Glomerular endothelial cell (primary cell): ENCODE measurements around the gene PPP3CA. TPM values are rescaled to one million over a fixed set of nuclear protein-coding genes. Genes with fewer than 3 reads are reported as not detected.
A peak's percentile ranks its signal among the peaks of the same experiment; 100 is the strongest.

ENCODE experiments used
- DNase-seq: peaks from one replicate; pipeline ENCODE4 v3.0.0-alpha.2; 2011; ENCODE audit warnings: low read depth, low spot score; ENCODE audit errors: extremely low read depth
- total RNA-seq: library from RNA; depleted of rRNA; stranded (reverse); fragments of >200 nt; gene quantifications from 2 replicates; pipeline ENCODE4 v1.2.3, GENCODE V29; 2015

Gene PPP3CA
- total RNA-seq: 28.4 and 44.5 TPM in 2 replicates

DNA sequence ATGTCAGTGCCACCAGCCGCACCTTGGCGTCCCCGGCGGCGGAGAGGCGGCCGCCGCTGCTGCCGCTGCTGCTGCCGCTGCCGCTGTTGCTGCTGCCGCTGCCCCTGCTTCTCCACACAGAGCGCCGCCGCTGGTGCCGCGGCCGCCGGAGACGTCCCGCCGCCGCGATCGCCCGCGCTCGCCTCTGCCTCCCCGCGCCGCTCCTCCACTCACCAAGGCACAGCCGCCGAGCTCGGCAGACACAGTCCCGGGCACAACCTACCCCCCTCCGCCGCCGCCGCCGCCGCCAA is at the start of gene PPP3CA:
Gene PPP3CA, minus strand, starts transcription at position 260 of the 290 bp plus-strand sequence.
- no peak for DNase-seq

- DNase-seq: no peak
These were observed 45.9 kb upstream of the PPP3CA start for GRCh38 chr4:101393256-101393655.

- DNase-seq: no peak
These were observed 23.4 kb upstream of the PPP3CA start for GRCh38 chr4:101370663-101371210.

GRCh38 chr4:101367201-101367600 is 19.9 kb upstream of the PPP3CA start:
- DNase-seq: no peak

DNA sequence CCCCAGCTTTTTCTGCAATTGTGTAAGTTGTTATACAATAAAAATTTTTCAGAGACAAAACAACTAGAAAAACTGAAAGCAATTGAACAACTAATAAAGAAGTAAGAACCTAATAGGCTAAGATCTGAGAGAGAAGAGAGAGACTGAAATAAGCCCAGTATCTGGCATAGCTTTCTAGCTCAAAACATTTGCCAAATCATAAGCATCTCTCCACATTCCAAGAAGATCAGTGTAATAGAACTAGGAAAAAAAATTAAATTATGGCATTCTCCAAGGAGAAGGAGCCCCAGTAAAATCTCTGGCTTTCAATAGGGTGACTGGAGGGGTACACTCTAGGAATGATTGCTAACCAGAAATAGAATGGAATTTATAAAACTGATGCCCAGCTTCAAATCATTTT is 19.0 kb upstream of the PPP3CA start:
- DNase-seq: no peak

GRCh38 chr4:101357751-101358150 is 10.4 kb upstream of the PPP3CA start:
- DNase-seq: no peak

DNA sequence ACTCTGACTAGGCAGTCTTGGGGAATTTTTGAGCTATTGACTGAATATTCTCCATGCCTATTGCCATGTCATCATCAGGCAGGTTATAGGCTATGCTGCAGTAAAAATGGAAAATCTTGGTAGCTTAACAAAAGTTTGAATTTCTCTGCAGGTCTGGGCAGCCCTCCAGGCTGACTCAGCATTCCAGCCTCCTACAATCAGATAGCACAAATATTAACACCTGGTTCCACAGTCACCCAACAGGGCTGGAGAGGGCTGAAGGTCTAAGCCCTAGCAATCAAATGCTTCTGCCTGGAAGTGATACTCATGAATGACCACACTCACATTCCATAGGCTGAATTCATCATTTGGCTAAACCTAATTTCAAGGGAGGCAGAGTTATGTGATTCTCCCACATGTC is 9.6 kb upstream of the PPP3CA start:
- no peak for DNase-seq

- peak; percentile 62 for DNase-seq
These were observed 8.7 kb upstream of the PPP3CA start for GRCh38 chr4:101355767-101356702.

GRCh38 chr4:101355246-101355645 is 7.9 kb upstream of the PPP3CA start:
- no peak for DNase-seq

- no peak for DNase-seq
These were observed 2.4 kb upstream of the PPP3CA start for GRCh38 chr4:101349801-101350064.

DNA sequence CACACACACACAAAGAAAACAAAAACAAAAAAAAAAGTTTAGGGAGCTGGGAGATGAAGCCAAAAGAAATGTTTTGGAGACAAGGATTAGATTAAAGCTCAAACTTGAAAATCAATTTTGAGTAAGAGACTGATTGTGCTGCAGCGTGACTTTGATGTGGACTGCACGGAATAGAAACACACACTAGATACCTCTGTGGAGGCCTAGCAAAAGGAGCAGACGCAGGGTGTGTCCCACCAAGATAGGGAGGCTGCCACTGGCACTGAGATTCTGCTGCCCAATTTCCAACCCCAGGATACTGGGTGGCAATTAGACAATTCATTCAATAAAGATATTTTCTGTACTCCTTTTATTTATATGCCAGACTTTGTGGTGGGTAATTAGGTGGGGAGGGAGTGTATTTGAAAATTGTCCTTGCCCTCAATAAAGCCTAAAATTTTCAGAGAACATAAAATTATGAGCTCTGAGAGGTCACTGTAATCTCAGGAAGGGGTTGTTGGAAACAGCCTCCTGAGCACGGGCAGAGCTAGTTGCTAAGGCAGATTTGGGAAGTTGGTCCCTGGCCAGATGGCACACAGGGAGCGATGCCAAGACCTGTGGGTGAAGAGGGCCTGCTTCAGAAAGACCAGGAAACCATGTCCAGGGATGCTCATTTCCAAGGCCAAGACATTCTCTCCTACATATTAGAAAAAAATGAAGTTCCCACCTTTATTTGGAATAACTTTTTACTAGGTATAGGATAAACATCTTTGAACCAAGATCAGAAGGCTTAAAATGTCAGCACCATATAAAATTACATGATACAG is 1.9 kb upstream of the PPP3CA start:
- DNase-seq: no peak

GRCh38 chr4:101348367-101348827 is 1.1 kb upstream of the PPP3CA start:
- DNase-seq: no peak

DNA sequence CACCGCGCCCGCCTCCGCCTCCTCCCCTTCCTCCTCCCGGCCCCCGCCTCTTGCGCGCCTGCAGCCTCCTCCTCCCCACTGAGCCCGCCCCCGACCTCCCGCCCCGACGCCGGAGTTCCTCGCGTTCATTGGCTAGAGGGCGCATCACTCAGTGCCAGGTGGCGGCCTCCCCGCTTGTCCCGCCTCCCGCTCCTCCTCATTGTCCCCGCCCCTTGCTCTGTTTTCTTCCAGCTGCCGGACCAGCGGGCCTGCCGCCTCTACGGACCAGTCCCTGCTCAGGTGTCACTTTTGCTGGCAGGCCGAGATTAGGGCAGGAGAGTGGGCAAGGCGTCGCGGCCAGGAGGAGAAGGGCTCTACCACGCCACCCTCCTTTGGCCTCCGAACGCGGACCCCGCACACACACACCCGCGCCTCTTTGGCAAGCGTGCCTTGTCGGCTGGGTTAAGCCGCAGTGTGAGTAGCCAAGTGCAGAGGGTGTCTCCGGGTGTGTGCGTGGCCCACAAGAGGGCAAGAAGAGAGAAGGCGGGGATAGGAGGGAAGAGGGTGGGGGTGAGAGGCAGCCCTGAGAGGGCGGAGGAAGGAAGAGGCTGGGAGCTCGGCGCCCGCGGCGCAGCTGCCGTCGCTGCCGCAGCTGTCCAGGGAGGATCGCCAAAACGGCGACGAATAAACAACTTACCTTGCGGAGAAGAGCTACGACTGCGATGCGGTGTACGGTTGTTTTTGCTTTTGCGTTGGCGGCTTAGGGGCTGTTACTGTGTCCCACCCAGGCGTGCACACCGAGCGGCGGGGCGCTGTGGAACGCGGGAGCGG is 436 bp upstream of the PPP3CA start:
- DNase-seq: peak; percentile 60

DNA sequence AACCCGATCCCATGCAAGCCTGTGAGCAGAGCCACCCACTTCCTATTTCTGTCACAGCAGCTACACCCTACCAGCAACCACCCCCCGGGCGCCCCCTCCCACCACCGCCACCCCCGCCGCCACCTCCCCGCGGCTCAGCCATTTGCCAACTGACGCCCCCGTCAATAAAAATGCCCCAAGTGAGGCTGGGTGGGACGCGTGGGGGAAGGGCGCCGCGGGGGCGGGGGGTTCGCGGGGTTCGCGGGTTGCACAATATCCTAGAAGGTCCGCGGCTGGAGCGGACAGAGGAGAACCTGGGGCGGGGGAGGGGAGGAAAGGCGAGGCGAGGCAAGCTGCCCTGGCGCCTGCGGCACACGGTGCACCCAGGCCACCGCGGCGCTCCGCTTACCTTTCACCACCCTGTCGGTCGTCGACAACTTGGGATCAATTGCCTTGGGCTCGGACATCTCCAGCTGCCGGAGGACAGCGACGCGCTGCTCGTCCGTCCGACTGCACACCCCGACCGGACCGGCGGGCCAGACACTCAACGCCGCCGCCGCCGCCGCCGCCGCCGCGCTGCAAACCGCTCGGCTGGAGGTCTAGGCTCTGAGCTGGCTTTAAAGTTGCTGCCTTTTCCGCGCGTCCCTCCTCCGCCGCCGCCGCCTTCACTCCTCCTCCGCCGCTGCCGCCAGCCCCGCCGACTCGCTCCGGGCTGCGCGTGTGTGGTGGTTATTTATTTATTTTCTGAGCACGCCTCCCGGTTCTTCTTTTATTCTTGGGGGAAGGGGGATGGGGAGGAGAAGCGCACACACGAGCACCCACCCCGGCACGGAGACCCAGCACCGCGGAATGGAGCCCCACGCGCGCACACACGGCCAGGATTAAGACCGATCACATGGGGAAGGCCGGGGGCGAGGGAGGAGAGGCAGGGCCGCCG is 717 bp downstream of the PPP3CA start:
- DNase-seq: no peak

GRCh38 chr4:101345596-101346350 is 1.6 kb downstream of the PPP3CA start:
- no peak for DNase-seq

- no peak for DNase-seq
These were observed 2.1 kb downstream of the PPP3CA start for GRCh38 chr4:101345271-101345595.

GRCh38 chr4:101339332-101339731 is 8.0 kb downstream of the PPP3CA start:
- no peak for DNase-seq

DNA sequence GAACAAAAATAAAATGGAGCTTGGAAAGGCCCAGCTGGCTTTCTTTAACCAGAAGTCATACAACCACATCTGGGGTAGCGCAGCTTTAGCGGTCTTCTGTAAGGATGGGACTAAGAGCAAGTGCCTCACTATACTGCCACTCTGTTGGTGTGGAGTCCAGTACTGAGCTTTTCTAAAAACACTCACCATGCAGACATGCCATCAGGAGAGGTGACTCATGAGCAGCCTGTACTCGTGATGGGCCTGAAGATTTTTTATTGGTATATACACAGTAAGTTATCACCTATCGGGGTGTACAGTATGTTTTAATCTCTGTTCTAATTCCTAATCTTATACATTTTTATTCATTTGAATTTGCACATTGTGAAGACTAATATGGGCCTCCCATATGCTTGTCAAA is 9.6 kb downstream of the PPP3CA start:
- DNase-seq: no peak

- no peak for DNase-seq
These were observed 12.3 kb downstream of the PPP3CA start for GRCh38 chr4:101334963-101335572.
